Fibroblast of the aortic adventitia (primary cell): ENCODE data around the gene TDP2. TPM values are rescaled to one million over a fixed set of nuclear protein-coding genes. Genes with fewer than 3 reads are reported as not detected.
"Not testable (repeated sequence)": the region's sequence is repeated elsewhere in the genome, so short reads cannot be mapped to it uniquely, and the experiment has no call there.

Source experiments
- DNase-seq: peaks from one replicate; pipeline ENCODE4 v3.0.0-alpha.2; 2010; ENCODE audit warnings: low read depth
- H3K4me3 ChIP-seq: 2 replicates; pipeline ENCODE4 v1.5.1; 2011; ENCODE audit warnings: low read depth, mild to moderate bottlenecking, control low read depth, low read length, moderate library complexity
- total RNA-seq: library from RNA; depleted of rRNA; stranded (reverse); fragments of >200 nt; gene quantifications from 2 replicates; pipeline ENCODE4 v1.2.3, GENCODE V29; 2012; ENCODE audit warnings: low replicate concordance
- TF ChIP-seq, protein P1 (sequence below): IDR thresholded peaks from 2 replicates; pipeline ENCODE4 v1.5.1; 2011; ENCODE audit warnings: mild to moderate bottlenecking, low read length, control low read depth, inconsistent platforms; ENCODE audit not compliant: insufficient read depth

The TDP2 gene
- total RNA-seq, 1 donor, result 29.5 TPM

DNA sequence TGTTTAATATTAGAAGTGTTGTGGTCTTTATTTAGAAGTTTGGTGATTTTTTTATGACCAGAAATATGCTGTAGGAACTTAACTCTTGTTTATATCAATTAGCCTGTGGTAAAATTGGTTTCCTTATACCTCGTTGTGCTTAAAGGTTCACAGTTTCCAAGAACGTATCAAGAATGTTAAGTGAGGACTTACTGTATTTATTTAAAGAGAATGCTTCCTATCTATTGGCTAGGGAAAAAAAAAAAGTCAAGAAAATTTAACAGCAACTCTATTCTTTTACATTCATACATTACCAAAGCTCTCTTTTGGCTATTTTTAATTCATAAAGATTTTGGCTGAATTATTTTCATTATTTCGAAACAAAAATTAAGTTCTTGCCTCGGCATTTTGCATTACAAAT lies 22.3 kb downstream of the TDP2 start:
- no peak overlapping the region for H3K4me3 ChIP-seq
- no peak for DNase-seq
- TF ChIP-seq, protein P1, sequence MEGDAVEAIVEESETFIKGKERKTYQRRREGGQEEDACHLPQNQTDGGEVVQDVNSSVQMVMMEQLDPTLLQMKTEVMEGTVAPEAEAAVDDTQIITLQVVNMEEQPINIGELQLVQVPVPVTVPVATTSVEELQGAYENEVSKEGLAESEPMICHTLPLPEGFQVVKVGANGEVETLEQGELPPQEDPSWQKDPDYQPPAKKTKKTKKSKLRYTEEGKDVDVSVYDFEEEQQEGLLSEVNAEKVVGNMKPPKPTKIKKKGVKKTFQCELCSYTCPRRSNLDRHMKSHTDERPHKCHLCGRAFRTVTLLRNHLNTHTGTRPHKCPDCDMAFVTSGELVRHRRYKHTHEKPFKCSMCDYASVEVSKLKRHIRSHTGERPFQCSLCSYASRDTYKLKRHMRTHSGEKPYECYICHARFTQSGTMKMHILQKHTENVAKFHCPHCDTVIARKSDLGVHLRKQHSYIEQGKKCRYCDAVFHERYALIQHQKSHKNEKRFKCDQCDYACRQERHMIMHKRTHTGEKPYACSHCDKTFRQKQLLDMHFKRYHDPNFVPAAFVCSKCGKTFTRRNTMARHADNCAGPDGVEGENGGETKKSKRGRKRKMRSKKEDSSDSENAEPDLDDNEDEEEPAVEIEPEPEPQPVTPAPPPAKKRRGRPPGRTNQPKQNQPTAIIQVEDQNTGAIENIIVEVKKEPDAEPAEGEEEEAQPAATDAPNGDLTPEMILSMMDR, result no peak

DNA sequence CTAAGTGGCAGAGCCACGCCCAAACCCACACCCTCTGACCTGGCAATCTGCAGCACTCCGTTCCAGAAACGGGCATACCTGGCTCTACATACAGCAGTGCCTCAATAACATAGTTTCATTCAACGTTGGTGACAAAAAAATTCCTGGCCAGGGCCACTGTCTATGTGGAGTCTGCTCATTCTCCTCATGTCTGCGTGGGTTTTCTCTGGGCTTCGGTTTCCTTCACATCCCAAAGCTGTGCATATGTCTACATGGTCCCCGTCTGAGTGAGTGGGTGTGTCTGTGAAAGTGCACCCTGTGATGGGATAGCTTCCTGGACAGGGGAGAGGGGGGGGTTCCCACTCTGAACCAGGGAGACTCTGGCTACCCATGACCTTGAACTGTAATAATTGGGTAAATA lies 22.8 kb downstream of the TDP2 start:
- no peak for DNase-seq
- no peak overlapping the region for H3K4me3 ChIP-seq
- TF ChIP-seq, protein P1, result no peak

DNA sequence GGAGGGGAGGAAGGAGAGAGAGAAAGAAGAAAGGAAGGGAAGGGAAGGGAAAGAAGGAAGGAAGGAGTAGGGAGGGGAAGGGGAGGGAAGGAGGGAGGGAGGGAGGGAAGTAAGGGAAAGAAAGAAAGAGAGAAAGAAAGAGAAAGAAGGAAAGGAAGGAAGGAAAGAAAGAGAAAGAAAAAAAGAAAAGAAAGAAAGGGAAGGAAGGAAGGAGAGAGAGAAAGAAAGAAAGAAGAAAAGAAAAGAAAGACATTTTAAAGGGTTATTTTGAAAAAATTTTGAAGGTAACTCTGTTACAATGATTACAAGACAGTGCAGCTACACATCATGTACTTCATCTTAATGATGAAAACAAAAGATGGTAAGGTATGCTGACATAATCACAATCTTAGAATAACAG lies 24.6 kb downstream of the TDP2 start:
- TF ChIP-seq, protein P1, result no peak

DNA sequence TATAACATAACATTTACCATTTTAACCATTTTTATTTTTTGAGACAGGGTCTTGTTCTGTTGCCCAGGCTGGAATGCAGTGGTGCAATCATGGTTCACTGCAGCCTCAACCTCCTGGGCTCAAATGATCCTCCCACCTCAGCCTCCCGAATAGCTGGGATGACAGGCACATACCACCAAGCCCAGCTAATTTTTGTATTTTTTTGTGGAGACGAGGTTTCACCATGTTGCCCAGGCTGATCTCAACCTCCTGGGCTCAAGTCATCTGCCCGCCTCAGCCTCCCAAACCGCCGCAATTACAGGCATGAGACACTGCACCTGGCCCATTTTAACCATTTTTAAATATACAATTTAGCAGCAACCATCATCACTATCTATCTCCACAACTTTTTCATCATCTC lies 26.1 kb downstream of the TDP2 start:
- not testable (repeated sequence) for DNase-seq, H3K4me3 ChIP-seq

More for the DNA sequence above, 24.6 kb downstream of the TDP2 start:
- DNase-seq, result no peak
- H3K4me3 ChIP-seq, result no peak overlapping the region

DNA sequence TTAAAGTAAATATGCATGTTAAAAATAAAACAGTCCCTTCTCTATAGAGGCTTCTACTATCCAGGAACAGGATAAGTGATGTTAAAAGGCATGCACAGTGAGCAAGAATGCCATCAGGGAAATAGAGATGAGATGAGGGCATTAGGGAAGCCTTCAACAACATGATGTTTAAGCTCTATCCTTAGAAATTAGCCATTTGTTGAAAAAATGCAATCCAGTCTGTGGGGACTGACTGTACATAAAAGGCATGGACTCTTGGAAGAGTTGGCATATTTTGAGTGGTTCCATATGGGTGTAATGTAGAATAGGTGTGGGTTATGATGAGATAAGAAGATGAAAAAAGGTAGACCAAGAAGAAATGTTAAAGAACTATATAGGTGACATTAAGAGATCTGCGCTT lies 26.5 kb downstream of the TDP2 start:
- DNase-seq, result no peak
- TF ChIP-seq, protein P1, result no peak
- H3K4me3 ChIP-seq, result no peak overlapping the region

DNA sequence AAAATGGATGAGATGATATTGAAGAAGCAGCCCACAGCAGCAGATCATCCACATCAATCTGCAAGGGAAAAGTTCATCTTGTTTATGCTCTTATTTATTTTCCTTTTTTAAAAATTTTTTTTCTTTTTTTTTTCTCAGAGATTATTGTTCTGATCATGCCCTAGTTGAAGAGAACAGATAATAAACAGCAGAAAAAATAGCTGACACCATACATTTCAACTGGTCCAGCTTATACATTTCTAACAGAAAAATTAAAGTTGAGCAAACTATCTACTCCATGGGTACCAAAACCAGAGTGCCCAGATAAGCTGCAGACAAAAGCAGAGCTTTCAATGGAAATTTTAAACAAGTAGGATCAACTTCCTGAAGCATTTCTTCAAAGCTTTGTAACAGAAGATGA lies 30.0 kb downstream of the TDP2 start:
- no peak overlapping the region for H3K4me3 ChIP-seq
- DNase-seq, result no peak
- TF ChIP-seq, protein P1, result no peak

DNA sequence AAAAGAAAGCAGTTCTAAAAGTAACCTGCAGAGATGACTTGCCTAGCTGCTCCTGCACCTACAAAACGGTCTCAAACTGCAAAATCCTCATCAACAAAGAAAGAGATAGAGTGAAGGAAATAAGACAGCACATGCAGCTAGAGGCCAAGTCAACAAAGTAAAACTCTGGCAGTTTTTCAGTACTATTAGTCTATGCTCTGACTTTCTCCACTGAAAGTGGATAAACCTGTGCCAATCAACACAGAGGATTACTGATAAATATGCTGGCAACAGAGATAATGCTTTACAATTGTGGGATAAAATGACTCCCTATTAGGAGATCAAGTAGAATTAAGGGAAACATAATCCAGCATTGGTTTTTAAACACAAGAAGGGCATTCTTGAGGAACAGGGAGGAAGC lies 34.1 kb downstream of the TDP2 start:
- H3K4me3 ChIP-seq, result no peak overlapping the region
- no peak for DNase-seq
- TF ChIP-seq, protein P1, result no peak

DNA sequence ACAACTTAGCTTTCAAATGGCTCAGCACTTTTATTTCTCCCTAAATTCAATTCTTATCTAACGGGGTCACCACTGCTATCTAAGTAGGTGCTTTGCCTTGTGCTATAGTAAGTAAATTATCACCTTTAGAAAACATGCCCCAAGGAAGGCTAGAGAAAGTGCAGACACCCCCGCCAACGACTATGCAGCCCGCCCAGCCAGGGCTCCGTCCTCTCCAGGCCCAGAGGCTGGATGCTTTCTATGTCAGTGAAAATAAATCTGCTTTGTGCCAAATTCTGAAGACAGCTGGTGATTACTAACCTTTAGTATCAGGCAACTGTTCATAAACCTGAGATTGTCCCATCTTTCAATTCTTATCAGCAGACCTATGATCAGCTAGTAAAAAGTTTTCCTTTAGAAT lies 35.0 kb downstream of the TDP2 start:
- no peak for DNase-seq
- TF ChIP-seq, protein P1, result no peak
- H3K4me3 ChIP-seq, result no peak overlapping the region
